IMR-90 (cell line): ENCODE measurements around the gene KCNIP1.

Source experiments
- BHLHE40 ChIP-seq: fragments of 150-350 bp; IDR thresholded peaks from 2 replicates; pipeline ENCODE4 v1.6.1; 2016; ENCODE audit warnings: mild to moderate bottlenecking, low read depth, low read length
- CEBPB ChIP-seq: IDR thresholded peaks from 2 replicates; pipeline ENCODE4 v1.6.1; 2012; ENCODE audit warnings: low read depth, low read length, improper control_type of control experiment
- CHD1 ChIP-seq: IDR thresholded peaks from 2 replicates; pipeline ENCODE4 v1.6.1; 2012; ENCODE audit warnings: low read depth, low read length, improper control_type of control experiment
- RAD21 ChIP-seq: IDR thresholded peaks from 2 replicates; pipeline ENCODE4 v1.6.1; 2012; ENCODE audit warnings: low read length, improper control_type of control experiment
- TF ChIP-seq, protein P1 (sequence below): fragments of 150-350 bp; IDR thresholded peaks from 2 replicates; pipeline ENCODE4 v1.6.1; 2016; ENCODE audit warnings: low read depth, mild to moderate bottlenecking, low read length, moderate library complexity, borderline replicate concordance
- TF ChIP-seq, protein P2 (sequence below): conservative IDR thresholded peaks from 2 replicates; pipeline ENCODE4 v1.5.1; 2012; ENCODE audit warnings: mild to moderate bottlenecking, low read depth, low read length, improper control_type of control experiment
- TF ChIP-seq, protein P3 (sequence below): fragments of 150-350 bp; IDR thresholded peaks from 2 replicates; pipeline ENCODE4 v1.6.1; 2017; ENCODE audit warnings: mild to moderate bottlenecking, antibody characterized with exemption, low read length, low read depth

DNA sequence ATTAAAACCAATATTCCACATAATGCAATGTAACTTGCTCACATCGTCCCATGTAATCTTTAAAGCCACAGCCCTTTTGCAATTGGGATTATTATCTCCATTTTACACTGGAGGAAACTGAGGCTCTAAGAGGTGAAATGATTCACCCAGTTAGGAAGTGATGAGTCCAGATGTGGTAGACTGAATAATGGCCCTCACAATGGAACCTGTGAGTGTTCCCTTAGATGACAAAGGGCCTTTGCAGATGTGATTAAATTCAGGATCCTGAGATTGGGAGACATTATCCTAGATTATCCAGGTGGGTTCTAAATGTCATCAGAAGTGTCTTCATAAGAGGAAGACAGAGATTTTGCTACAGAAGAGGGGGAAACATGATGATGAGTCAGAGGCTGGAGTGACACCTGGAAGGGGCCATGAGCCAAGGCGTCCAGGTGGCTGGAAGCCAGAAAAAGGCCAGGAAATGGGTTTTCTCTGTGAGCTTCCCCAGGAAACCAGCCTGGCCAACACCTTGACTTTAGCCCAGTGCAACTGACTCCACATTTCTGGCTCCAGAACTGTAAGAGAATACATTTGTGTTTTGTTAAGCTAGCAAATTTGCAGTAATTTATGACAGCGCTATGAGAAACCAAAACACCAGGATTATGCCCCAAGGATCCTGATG lies 139.1 kb downstream of the KCNIP1 start:
- no peak for TF ChIP-seq RAD21
- TF ChIP-seq, protein P1, sequence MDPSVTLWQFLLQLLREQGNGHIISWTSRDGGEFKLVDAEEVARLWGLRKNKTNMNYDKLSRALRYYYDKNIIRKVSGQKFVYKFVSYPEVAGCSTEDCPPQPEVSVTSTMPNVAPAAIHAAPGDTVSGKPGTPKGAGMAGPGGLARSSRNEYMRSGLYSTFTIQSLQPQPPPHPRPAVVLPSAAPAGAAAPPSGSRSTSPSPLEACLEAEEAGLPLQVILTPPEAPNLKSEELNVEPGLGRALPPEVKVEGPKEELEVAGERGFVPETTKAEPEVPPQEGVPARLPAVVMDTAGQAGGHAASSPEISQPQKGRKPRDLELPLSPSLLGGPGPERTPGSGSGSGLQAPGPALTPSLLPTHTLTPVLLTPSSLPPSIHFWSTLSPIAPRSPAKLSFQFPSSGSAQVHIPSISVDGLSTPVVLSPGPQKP: no peak
- TF ChIP-seq CHD1: no peak
- TF ChIP-seq, protein P2, sequence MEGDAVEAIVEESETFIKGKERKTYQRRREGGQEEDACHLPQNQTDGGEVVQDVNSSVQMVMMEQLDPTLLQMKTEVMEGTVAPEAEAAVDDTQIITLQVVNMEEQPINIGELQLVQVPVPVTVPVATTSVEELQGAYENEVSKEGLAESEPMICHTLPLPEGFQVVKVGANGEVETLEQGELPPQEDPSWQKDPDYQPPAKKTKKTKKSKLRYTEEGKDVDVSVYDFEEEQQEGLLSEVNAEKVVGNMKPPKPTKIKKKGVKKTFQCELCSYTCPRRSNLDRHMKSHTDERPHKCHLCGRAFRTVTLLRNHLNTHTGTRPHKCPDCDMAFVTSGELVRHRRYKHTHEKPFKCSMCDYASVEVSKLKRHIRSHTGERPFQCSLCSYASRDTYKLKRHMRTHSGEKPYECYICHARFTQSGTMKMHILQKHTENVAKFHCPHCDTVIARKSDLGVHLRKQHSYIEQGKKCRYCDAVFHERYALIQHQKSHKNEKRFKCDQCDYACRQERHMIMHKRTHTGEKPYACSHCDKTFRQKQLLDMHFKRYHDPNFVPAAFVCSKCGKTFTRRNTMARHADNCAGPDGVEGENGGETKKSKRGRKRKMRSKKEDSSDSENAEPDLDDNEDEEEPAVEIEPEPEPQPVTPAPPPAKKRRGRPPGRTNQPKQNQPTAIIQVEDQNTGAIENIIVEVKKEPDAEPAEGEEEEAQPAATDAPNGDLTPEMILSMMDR: no peak
- TF ChIP-seq CEBPB: no peak
- TF ChIP-seq BHLHE40: no peak
- TF ChIP-seq, protein P3, sequence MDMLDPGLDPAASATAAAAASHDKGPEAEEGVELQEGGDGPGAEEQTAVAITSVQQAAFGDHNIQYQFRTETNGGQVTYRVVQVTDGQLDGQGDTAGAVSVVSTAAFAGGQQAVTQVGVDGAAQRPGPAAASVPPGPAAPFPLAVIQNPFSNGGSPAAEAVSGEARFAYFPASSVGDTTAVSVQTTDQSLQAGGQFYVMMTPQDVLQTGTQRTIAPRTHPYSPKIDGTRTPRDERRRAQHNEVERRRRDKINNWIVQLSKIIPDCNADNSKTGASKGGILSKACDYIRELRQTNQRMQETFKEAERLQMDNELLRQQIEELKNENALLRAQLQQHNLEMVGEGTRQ: no peak
